Measurements from ENCODE around the gene CEP104.

CEP104 gene

GRCh38 chr1:3886106-3886670, 29.2 kb upstream of the CEP104 start:
- H3K9me3 ChIP-seq (ENCODE audit: control insufficient read depth, insufficient read depth, low read length): no peaks in the 10 kb centered on the region
- H3F3A ChIP-seq (ENCODE audit: control insufficient read depth, insufficient read depth): no peaks in the 10 kb centered on the region
- H3K9me2 ChIP-seq (replicated peaks; ENCODE audit: control insufficient read depth, low read length): no peaks in the 10 kb centered on the region
- H3K36me3 ChIP-seq (ENCODE audit: control insufficient read depth, low read length): peaks cover 42% of the 10 kb centered on the region
- no peaks in the 10 kb centered on the region for H3K79me2 ChIP-seq (ENCODE audit: control insufficient read depth, low read length)
- H4K20me1 ChIP-seq (ENCODE audit: control insufficient read depth, insufficient read depth, low read depth, low read length): no peaks in the 10 kb centered on the region
- H3K27me3 ChIP-seq (ENCODE audit: control insufficient read depth, low read length): no peaks in the 10 kb centered on the region
- no peak overlapping the region for H3K4me3 ChIP-seq (ENCODE audit: low read length)
- TF ChIP-seq CTCF (IDR thresholded peaks at IDR 0.05; ENCODE audit: low read depth, low read length, poor library complexity, severe bottlenecking): no peak
- no peak for TF ChIP-seq EZH2phosphoT487 (IDR thresholded peaks at IDR 0.05; ENCODE audit: borderline replicate concordance, low read length)
- no peaks in the 10 kb centered on the region for H3K4me1 ChIP-seq (ENCODE audit: control insufficient read depth, low read length)
- H3K27ac ChIP-seq (ENCODE audit: low read depth, low read length): no peak overlapping the region
- H3K4me2 ChIP-seq (ENCODE audit: low read length): no peak overlapping the region

- Histone ChIP-seq H3K9me2 (replicated peaks; ENCODE audit: control insufficient read depth, low read length) (no peaks in the 10 kb centered on the region), H4K20me1 (ENCODE audit: control insufficient read depth, insufficient read depth, low read depth, low read length) (no peaks in the 10 kb centered on the region), H3K36me3 (ENCODE audit: control insufficient read depth, low read length) (peaks cover 37% of the 10 kb centered on the region)
Observed at GRCh38 chr1:3885611-3886010, 28.6 kb upstream of the CEP104 start.

DNA sequence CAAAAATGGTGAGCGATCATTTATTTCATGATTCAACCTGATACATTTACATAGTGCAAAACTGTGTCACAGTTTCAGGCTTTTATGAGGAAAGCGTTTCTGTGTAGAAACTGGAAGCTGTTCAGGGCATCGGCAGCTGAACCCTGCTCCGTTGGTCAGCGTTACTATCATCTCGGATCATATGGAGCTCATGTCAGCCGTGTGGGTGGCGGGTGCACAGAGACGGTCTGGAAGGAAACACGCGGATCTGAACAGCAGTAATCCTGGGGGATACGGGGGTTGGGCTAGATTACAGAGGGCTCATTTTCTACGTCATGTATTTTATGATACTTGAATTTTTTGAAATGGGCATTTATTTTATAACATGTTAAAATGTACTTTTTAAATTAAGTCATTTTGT, 28.0 kb upstream of the CEP104 start:
- no peaks in the 10 kb centered on the region for H3K4me1 ChIP-seq (ENCODE audit: control insufficient read depth, low read length)
- no peak for TF ChIP-seq EZH2phosphoT487 (IDR thresholded peaks at IDR 0.05; ENCODE audit: borderline replicate concordance, low read length)
- no peak overlapping the region for H3K4me3 ChIP-seq (ENCODE audit: low read length)
- H3K9me2 ChIP-seq (replicated peaks; ENCODE audit: control insufficient read depth, low read length): no peaks in the 10 kb centered on the region
- H3K27ac ChIP-seq (ENCODE audit: low read depth, low read length): no peak overlapping the region
- no peaks in the 10 kb centered on the region for H3K79me2 ChIP-seq (ENCODE audit: control insufficient read depth, low read length)
- no peaks in the 10 kb centered on the region for H3K27me3 ChIP-seq (ENCODE audit: control insufficient read depth, low read length)
- no peaks in the 10 kb centered on the region for H3F3A ChIP-seq (ENCODE audit: control insufficient read depth, insufficient read depth)
- no peak overlapping the region for H3K4me2 ChIP-seq (ENCODE audit: low read length)
- H3K36me3 ChIP-seq (ENCODE audit: control insufficient read depth, low read length): peaks cover 31% of the 10 kb centered on the region
- no peaks in the 10 kb centered on the region for H4K20me1 ChIP-seq (ENCODE audit: control insufficient read depth, insufficient read depth, low read depth, low read length)
- H3K9me3 ChIP-seq (ENCODE audit: control insufficient read depth, insufficient read depth, low read length): no peaks in the 10 kb centered on the region

More at GRCh38 chr1:3885611-3886010, 28.6 kb upstream of the CEP104 start:
- Histone ChIP-seq H3K4me2 (ENCODE audit: low read length) (no peak overlapping the region), H3K27ac (ENCODE audit: low read depth, low read length) (no peak overlapping the region), H3K4me1 (ENCODE audit: control insufficient read depth, low read length) (no peaks in the 10 kb centered on the region), H3K4me3 (ENCODE audit: low read length) (no peak overlapping the region), H3K9me3 (ENCODE audit: control insufficient read depth, insufficient read depth, low read length) (no peaks in the 10 kb centered on the region), H3K27me3 (ENCODE audit: control insufficient read depth, low read length) (no peaks in the 10 kb centered on the region), H3K79me2 (ENCODE audit: control insufficient read depth, low read length) (no peaks in the 10 kb centered on the region), H3F3A (ENCODE audit: control insufficient read depth, insufficient read depth) (no peaks in the 10 kb centered on the region)
- TF ChIP-seq CTCF (IDR thresholded peaks at IDR 0.05; ENCODE audit: low read depth, low read length, poor library complexity, severe bottlenecking) (no peak), EZH2phosphoT487 (IDR thresholded peaks at IDR 0.05; ENCODE audit: borderline replicate concordance, low read length) (no peak)

- Histone ChIP-seq H3K27me3 (ENCODE audit: control insufficient read depth, low read length) (no peaks in the 10 kb centered on the region), H3K27ac (ENCODE audit: low read depth, low read length) (no peak overlapping the region), H4K20me1 (ENCODE audit: control insufficient read depth, insufficient read depth, low read depth, low read length) (no peaks in the 10 kb centered on the region), H3F3A (ENCODE audit: control insufficient read depth, insufficient read depth) (no peaks in the 10 kb centered on the region), H3K79me2 (ENCODE audit: control insufficient read depth, low read length) (no peaks in the 10 kb centered on the region), H3K4me3 (ENCODE audit: low read length) (no peak overlapping the region), H3K36me3 (ENCODE audit: control insufficient read depth, low read length) (peaks cover 26% of the 10 kb centered on the region), H3K9me3 (ENCODE audit: control insufficient read depth, insufficient read depth, low read length) (no peaks in the 10 kb centered on the region), H3K4me2 (ENCODE audit: low read length) (no peak overlapping the region), H3K9me2 (replicated peaks; ENCODE audit: control insufficient read depth, low read length) (no peaks in the 10 kb centered on the region), H3K4me1 (ENCODE audit: control insufficient read depth, low read length) (no peaks in the 10 kb centered on the region)
- TF ChIP-seq CTCF (IDR thresholded peaks at IDR 0.05; ENCODE audit: low read depth, low read length, poor library complexity, severe bottlenecking): no peak
- TF ChIP-seq EZH2phosphoT487 (IDR thresholded peaks at IDR 0.05; ENCODE audit: borderline replicate concordance, low read length): no peak
Observed at GRCh38 chr1:3883194-3883925, 26.3 kb upstream of the CEP104 start.

Data from DOHH2 (cell line).